K562 (cell line): ENCODE measurements around the gene LLGL2. TPM values are rescaled to one million over a fixed set of nuclear protein-coding genes. Genes with fewer than 3 reads are reported as not detected.

ENCODE experiments used
- ARID1B ChIP-seq: fragments of 450-650 bp; IDR thresholded peaks from 2 replicates; pipeline ENCODE4 v1.6.1; 2016; ENCODE audit warnings: antibody characterized with exemption, mild to moderate bottlenecking, inconsistent platforms
- CAMTA2 ChIP-seq: fragments of 250-450 bp; sonication (Bioruptor Pico); conservative IDR thresholded peaks from 2 replicates; pipeline ENCODE4 v1.5.1; 2022
- CBFA2T2 ChIP-seq: fragments of 450-650 bp; conservative IDR thresholded peaks from 2 replicates; pipeline ENCODE4 v1.6.1; 2017; ENCODE audit warnings: mild to moderate bottlenecking
- CHD2 ChIP-seq: IDR thresholded peaks from 2 replicates; pipeline ENCODE4 v1.6.1; 2011; ENCODE audit warnings: low read depth, low read length
- EP400 ChIP-seq: fragments of 450-650 bp; IDR thresholded peaks from 2 replicates; pipeline ENCODE4 v1.6.1; 2017; ENCODE audit warnings: antibody characterized with exemption, mild to moderate bottlenecking, moderate library complexity
- FOXA1 ChIP-seq: fragments of 450-650 bp; IDR thresholded peaks from 2 replicates; pipeline ENCODE4 v1.6.1; 2016; ENCODE audit warnings: mild to moderate bottlenecking, borderline replicate concordance
- GMEB1 ChIP-seq: fragments of 250-450 bp; sonication (Bioruptor Pico); IDR thresholded peaks from 2 replicates; pipeline ENCODE4 v1.4.0; 2020; ENCODE audit warnings: mild to moderate bottlenecking
- HOXB6 ChIP-seq: fragments of 250-450 bp; sonication (Bioruptor Pico); IDR thresholded peaks from 2 replicates; pipeline ENCODE4 v1.5.1; 2022; ENCODE audit warnings: mild to moderate bottlenecking, borderline replicate concordance
- HSF4 ChIP-seq: fragments of 250-450 bp; sonication (Bioruptor Pico); IDR thresholded peaks from 2 replicates; pipeline ENCODE4 v2.1.2; 2022; ENCODE audit warnings: mild to moderate bottlenecking, moderate library complexity, borderline replicate concordance
- IFI16 ChIP-seq: fragments of 250-450 bp; sonication (Bioruptor Pico); IDR thresholded peaks from 2 replicates; pipeline ENCODE4 v2.1.2; 2022; ENCODE audit warnings: mild to moderate bottlenecking, inconsistent platforms
- JUND ChIP-seq, 2 experiments: IDR thresholded peaks; 2 replicates in 1 of 2; 3 replicates in 1 of 2; pipeline ENCODE4 v1.6.1; 2011; ENCODE audit warnings: borderline replicate concordance in 2 of 2, low read depth in 2 of 2, low read length in 2 of 2, improper control_type of control experiment in 1 of 2, missing biosample characterization in 1 of 2, missing genetic modification characterization in 1 of 2, missing genetic modification reagents in 1 of 2
- KAT8 ChIP-seq: fragments of 450-650 bp; IDR thresholded peaks from 2 replicates; pipeline ENCODE4 v1.6.1; 2016; ENCODE audit warnings: low read depth, mild to moderate bottlenecking
- MAFK ChIP-seq: IDR thresholded peaks from 2 replicates; pipeline ENCODE4 v1.6.1; 2011; ENCODE audit warnings: low read length, improper control_type of control experiment
- MAZ ChIP-seq, 2 experiments: fragments of 450-650 bp in 1 of 2; sonication (generic) in 1 of 2; formaldehyde crosslinking; IDR thresholded peaks in 1 of 2; conservative IDR thresholded peaks in 1 of 2; 2 replicates each; pipeline versions ENCODE4 v1.4.0 to v1.5.0; 2020; ENCODE audit warnings: mild to moderate bottlenecking in 1 of 2, missing genetic modification reagents in 1 of 2
- MCM5 ChIP-seq: fragments of 450-650 bp; IDR thresholded peaks from 2 replicates; pipeline ENCODE4 v1.6.1; 2016; ENCODE audit warnings: low read depth
- MEIS2 ChIP-seq: fragments of 450-650 bp; IDR thresholded peaks from 2 replicates; pipeline ENCODE4 v1.6.1; 2014; ENCODE audit warnings: mild to moderate bottlenecking; ENCODE audit not compliant: partially characterized antibody
- NFXL1 ChIP-seq: fragments of 450-650 bp; formaldehyde crosslinking; IDR thresholded peaks from 2 replicates; pipeline ENCODE4 v1.4.0; 2021; ENCODE audit warnings: mild to moderate bottlenecking
- RBM15 ChIP-seq: fragments of 200-400 bp; formaldehyde crosslinking; IDR thresholded peaks from 2 replicates; pipeline ENCODE4 v1.6.1; 2018; ENCODE audit warnings: mild to moderate bottlenecking, low read length, moderate library complexity; ENCODE audit not compliant: insufficient read depth
- SETDB1 ChIP-seq: IDR thresholded peaks from one replicate; pipeline ENCODE4 v1.6.1; 2012; ENCODE audit warnings: low read length, control low read depth, inconsistent platforms
- SMC3 ChIP-seq: conservative IDR thresholded peaks from 2 replicates; pipeline ENCODE4 v1.6.1; 2011; ENCODE audit warnings: low read depth, low read length, improper control_type of control experiment; ENCODE audit not compliant: insufficient read depth
- SRSF3 ChIP-seq: fragments of 200-400 bp; formaldehyde crosslinking; IDR thresholded peaks from 2 replicates; pipeline ENCODE4 v1.6.1; 2016; ENCODE audit warnings: mild to moderate bottlenecking, low read length, moderate library complexity; ENCODE audit not compliant: insufficient read depth
- TCFL5 ChIP-seq: fragments of 250-450 bp; sonication (Bioruptor Pico); conservative IDR thresholded peaks from 2 replicates; pipeline ENCODE4 v1.6.1; 2021; ENCODE audit warnings: mild to moderate bottlenecking, moderate library complexity, matching md5 sums
- ZBTB7A ChIP-seq: IDR thresholded peaks from 2 replicates; pipeline ENCODE4 v1.6.1; 2011; ENCODE audit warnings: low read depth, mild to moderate bottlenecking, low read length, moderate library complexity, borderline replicate concordance; ENCODE audit not compliant: control insufficient read depth
- ZNF12 ChIP-seq: sonication (generic); formaldehyde crosslinking; IDR thresholded peaks from 2 replicates; pipeline ENCODE4 v1.4.0; 2020; ENCODE audit warnings: mild to moderate bottlenecking, missing genetic modification reagents
- ZNF140 ChIP-seq: fragments of 250-450 bp; sonication (Bioruptor Pico); IDR thresholded peaks from 2 replicates; pipeline ENCODE4 v1.8.0; 2021; ENCODE audit warnings: moderate library complexity, mild to moderate bottlenecking, inconsistent platforms
- ZNF184 ChIP-seq: sonication (generic); formaldehyde crosslinking; IDR thresholded peaks from 2 replicates; pipeline ENCODE4 v1.5.0; 2020; ENCODE audit warnings: missing genetic modification reagents
- ZNF354B ChIP-seq: fragments of 250-450 bp; sonication (Bioruptor Pico); IDR thresholded peaks from 2 replicates; pipeline ENCODE4 v1.4.0; 2020
- ZNF445 ChIP-seq: fragments of 250-450 bp; sonication (Bioruptor Pico); IDR thresholded peaks from 2 replicates; pipeline ENCODE4 v1.4.0; 2020; ENCODE audit warnings: low read depth, mild to moderate bottlenecking, moderate library complexity
- ZNF76 ChIP-seq: fragments of 250-450 bp; sonication (Bioruptor Pico); IDR thresholded peaks from 2 replicates; pipeline ENCODE4 v1.4.0; 2020; ENCODE audit warnings: mild to moderate bottlenecking, moderate library complexity, borderline replicate concordance
- ZSCAN32 ChIP-seq: fragments of 450-650 bp; formaldehyde crosslinking; IDR thresholded peaks from 2 replicates; pipeline ENCODE4 v1.4.0; 2020; ENCODE audit warnings: mild to moderate bottlenecking, moderate library complexity
- polyA plus RNA-seq, 8 experiments: library from polyadenylated mRNA; depleted of rRNA in 4 of 8; stranded (reverse) in 5 of 8; unstranded in 3 of 8; fragments of >200 nt; fragmentation: Nextera tagmentation in 2 of 8; fragmentation: Illumina TruSeq in 1 of 8; extraction: Ambion mirVana in 2 of 8; extraction: Trizol in 1 of 8; gene quantifications; 2 replicates each; pipeline versions ENCODE4 v1.2.1 to v1.2.3, GENCODE V29; 2011 to 2014; ENCODE audit warnings: inconsistent platforms in 1 of 8, missing spikeins in 1 of 8
- total RNA-seq, 7 experiments: library from RNA; depleted of rRNA in 6 of 7; stranded (reverse); fragments of >200 nt in 6 of 7; fragmentation: Illumina TruSeq in 2 of 7; extraction: Trizol in 2 of 7; gene quantifications; 2 replicates each; pipeline versions ENCODE4 v1.2.1 to v1.2.3, GENCODE V29; 2011 to 2021; ENCODE audit warnings: low replicate concordance in 1 of 7

Gene LLGL2
- total and polyA plus RNA-seq, 9 of the 15 experiments (the other 6 are each of a cell fraction or from before 2014, with no cell fraction given) = 0.32 to 24.4 (median 10.2) TPM

- TF ChIP-seq SMC3 (peak; percentile 71; the same call in 1 of the 2 replicates), ZNF354B (CRISPR knock-in tag) (no peak), FOXA1 (no peak), ZNF140 (CRISPR knock-in tag) (no peak), NFXL1 (0 out of 2 replicates have a peak, but pooled peaks have one; percentile 33), SETDB1 (peak; percentile 23), TCFL5 (no peak), ZSCAN32 (CRISPR knock-in tag) (peak; percentile 44; the same call in 1 of the 2 replicates), GMEB1 (CRISPR knock-in tag) (no peak), CBFA2T2 (no peak), MAFK (no peak), JUND (IDR thresholded peaks at IDR 0.05; ENCODE audit: borderline replicate concordance, low read depth, low read length) (no peak; the same call in 1 of the 2 replicates), JUND (tag; IDR thresholded peaks at IDR 0.05; ENCODE audit: borderline replicate concordance, low read depth, low read length) (no peak), ZNF445 (CRISPR knock-in tag) (no peak), MAZ (CRISPR knock-in tag; conservative IDR thresholded peaks at IDR 0.05 in 1 of 2, IDR thresholded peaks at IDR 0.05 in 1 of 2) (peak; percentile 87 to 91), SRSF3 (no peak), IFI16 (CRISPR knock-in tag) (no peak), ZNF184 (CRISPR knock-in tag) (no peak), ARID1B (no peak; the same call in 1 of the 2 replicates), EP400 (no peak), HSF4 (CRISPR knock-in tag) (no peak), CAMTA2 (CRISPR knock-in tag) (0 out of 2 replicates have a peak, but pooled peaks have one; percentile 28), HOXB6 (CRISPR knock-in tag) (no peak), MEIS2 (peak; percentile 66), RBM15 (no peak), MCM5 (no peak), ZNF76 (CRISPR knock-in tag) (no peak; the same call in 1 of the 2 replicates), ZNF12 (peak; percentile 84), KAT8 (no peak), ZBTB7A (peak; percentile 100), CHD2 (no peak; the same call in 1 of the 2 replicates)
Measured at GRCh38 chr17:75515496-75516254, 9.8 kb upstream of the LLGL2 start, which contains the start of gene CASKIN2 (continued).
